NCI-H1105 treated with DMSO at 0.1 percent for 48 hours (cell line): Measurements from ENCODE around the gene CLHC1.
"Not testable (repeated sequence)": the region's sequence is repeated elsewhere in the genome, so short reads cannot be mapped to it uniquely, and the experiment has no call there.

ENCODE experiments used
- DNase-seq: peaks from one replicate; lab custom pipeline; 2025; lab: John Stamatoyannopoulos, UW

CLHC1 gene

DNA sequence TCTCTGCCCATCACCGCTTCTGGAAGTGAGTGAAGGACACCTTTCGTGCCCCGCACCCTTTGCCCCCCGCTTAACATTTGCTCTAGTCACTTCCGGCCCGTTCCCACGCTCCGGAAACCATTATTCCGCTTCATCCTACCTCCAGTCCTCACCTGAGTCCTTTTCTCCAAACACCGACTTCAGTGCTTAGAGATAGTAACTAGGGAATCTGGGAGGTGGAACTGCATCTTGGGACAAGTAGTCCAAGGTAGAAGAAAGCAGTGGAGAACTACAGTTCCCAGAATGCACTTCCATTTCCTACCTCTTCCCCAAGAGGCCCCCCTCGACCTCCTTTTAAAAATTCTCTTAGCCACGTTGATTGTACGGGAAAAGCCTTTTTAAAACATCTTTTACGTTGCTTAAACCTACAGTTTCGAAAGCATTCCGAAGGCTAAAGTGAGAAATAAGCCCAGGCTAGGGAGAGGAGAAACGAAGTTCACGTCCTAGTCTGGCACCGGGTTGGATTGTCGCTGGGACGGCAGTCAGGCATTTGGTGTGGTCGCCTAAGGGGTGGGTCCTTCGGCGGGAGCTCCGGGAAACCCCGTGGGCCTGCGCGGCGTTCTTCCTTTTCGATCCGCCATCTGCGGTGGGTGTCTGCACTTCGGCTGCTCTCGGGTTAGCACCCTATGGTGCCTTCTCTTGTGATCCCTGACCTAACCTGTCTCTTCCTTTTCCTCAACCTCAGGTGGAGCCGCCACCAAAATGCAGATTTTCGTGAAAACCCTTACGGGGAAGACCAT lies at the start of gene CLHC1, which contains the start of gene RPS27A:
Gene CLHC1 (minus strand): TSS at position 210 of the 779 bp plus-strand sequence. CDS start 9,882 bp downstream, outside the sequence.
Gene RPS27A (plus strand): TSS at position 605 of the 779 bp plus-strand sequence. CDS start 137 bp downstream, at position 742.
- peak; percentile 98 for DNase-seq

DNA sequence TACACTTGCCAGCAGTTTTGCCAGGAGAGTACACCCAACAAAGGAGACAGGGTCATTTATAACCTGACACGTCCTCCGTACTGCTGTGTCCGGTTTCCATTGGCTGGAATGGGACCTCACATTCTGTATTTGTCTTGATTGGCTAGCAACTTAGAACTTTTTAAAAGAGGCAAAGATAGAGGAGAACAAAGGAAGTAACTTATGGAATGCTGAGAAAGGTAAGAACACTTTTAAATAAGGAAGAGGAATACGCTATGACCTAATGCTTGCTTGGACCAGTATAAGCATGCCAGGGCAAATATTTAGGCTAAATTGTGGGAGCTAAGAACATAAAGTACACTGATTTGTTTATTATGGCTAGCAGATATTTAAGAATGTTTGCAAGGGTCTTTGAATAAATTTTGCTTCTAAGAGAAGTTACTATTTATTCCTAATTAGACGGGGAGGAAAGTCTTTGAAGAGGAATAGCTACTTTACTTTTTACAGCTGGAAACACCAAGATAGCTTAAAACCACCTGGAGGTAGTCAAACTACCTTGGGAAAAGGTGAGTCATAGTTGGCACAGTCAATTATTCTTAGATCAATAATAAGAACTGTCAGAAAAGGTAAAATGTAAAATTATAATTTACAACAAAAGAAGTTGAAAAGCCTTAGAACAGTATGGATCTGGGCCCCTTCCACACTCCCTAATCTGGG lies 48.9 kb upstream of the CLHC1 start:
- DNase-seq = not testable (repeated sequence)

DNA sequence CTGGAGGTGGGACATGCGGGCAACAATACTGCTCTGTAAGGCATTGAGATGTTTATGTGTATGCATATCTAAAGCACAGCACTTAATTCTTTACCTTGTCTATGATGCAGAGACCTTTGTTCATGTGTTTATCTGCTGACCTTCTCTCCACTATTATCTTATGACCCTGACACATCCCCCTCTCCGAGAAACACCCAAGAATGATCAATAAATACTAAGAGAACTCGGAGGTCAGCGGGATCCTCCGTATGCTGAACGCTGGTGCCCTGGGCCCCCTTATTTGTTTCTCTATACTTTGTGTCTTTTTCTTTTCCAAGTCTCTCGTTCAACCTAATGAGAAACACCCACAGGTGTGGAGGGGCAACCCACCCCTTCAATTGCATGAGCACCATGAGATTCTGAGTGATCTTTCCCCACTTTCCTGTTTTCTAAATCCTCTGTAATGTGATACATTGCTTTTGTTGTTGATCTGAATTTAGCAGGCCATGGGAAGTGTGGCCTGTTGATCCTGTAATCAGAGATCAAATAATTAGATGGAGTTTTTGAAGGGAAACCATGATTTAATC lies 47.8 kb upstream of the CLHC1 start:
- not testable (repeated sequence) for DNase-seq

DNA sequence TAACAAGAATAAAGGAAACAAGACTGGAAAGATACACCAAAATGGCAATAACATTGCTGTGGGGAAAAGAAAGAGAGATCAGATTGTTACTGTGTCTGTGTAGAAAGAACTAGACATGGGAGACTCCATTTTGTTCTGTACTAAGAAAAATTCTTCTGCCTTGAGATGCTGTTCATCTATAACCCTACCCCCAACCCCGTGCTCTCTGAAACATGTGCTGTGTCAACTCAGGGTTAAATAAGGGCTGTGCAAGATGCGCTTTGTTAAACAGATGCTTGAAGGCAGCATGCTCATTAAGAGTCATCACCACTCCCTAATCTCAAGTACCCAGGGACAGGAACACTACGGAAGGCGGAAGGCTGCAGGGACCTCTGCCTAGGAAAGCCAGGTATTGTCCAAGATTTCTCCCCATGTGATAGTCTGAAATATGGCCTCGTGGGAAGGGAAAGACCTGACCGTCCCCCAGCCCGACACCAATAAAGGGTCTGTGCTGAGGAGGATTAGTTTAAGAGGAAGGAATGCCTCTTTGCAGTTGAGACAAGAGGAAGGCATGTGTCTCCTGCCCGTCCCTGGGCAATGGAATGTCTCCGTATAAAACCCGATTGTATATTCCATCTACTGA lies 47.2 kb upstream of the CLHC1 start:
- DNase-seq = not testable (repeated sequence)

DNA sequence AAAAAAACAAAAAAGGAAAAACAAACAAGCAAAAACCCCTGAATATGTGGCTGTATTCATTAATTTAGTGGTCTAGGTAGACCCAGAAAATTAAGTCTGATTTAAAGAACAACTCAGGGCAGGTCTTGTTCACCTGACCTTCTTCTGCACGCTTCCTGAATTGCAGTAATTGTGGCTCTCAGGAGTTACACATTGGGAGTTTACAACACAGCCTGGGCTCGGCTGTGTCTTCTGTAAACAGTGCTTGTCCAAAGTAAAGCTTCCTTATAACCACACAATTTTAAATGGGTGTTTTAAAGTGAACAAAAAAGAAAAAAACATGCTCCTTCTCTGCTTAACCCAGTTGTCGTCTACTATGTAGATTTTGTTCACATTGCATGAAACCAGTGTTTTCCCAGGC lies 45.2 kb upstream of the CLHC1 start:
- DNase-seq = no peak

DNA sequence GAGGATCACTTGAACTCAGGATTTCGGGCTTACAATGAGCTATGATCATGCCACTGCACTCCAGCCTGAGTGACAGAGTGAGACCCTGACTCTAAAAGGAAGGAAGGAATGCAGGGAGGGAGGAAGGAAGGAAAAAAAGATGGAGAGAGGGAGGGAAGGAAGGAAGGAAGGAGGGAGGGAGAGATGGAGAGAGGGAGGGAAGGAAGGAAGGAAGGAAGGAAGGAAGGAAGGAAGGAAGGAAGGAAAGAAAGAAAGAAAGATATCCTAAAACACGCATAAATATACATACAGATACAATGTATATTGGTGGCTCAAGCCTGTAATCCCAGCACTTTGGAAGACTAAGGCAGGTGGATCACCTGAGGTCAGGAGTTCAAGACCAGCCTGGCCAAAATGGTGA lies 42.3 kb upstream of the CLHC1 start:
- not testable (repeated sequence) for DNase-seq

DNA sequence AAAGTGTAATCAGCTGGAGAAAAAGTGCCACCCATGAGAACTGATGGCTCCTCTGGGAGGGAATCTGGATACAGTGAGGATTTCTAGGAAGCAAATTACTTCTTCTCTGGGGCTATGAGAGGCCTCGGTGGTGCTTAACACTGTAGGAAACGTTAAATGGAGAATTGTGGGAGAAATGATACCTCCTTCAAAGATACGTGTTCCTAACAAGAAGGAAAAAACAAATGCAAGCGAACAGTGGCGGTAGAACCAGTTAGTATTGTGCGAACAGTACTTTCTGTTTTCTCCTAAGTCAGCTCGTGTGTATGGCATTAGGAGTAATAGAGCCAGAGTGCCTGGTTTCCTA lies 37.5 kb upstream of the CLHC1 start:
- DNase-seq = no peak

DNA sequence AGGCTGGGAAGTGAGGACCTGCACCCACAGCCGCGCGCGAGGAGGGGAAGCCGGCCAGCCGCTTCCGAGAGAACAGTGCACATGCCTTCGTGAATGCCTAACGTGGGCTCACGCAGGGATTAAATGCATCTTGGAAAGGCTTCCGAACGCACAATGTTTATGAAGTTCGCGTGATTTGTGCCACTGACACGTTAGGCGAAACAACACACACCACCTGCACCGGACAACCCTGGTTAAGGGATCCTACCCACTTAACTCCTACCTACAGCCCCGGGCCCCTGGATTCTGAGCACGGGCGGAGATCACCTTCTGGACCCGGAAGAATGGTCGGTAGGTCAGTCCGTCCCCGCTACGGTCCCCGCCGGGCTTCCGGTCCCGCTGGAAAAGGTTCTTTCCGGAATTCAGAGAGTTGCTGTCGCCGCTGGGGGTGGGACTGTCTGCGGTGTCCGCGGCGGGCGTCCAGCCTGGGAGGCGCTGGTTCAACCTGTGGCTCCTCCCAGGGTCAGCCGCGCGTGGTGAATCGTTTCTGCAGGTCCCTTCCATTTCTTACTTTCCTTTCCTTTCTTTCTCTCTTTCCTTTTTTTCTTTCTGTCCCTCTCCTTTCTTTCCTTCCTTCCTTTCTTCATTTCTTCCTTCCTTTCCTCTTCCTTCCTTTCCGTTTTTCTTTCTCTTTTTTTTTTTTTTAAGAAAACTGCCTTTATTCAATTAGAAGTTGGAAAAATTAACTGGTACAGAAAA lies 37.0 kb upstream of the CLHC1 start, which contains the start of gene MTIF2:
Gene MTIF2 (minus strand): TSS at position 325 of the 738 bp plus-strand sequence. CDS start 5,373 bp downstream, outside the sequence.
- DNase-seq = peak; percentile 89

DNA sequence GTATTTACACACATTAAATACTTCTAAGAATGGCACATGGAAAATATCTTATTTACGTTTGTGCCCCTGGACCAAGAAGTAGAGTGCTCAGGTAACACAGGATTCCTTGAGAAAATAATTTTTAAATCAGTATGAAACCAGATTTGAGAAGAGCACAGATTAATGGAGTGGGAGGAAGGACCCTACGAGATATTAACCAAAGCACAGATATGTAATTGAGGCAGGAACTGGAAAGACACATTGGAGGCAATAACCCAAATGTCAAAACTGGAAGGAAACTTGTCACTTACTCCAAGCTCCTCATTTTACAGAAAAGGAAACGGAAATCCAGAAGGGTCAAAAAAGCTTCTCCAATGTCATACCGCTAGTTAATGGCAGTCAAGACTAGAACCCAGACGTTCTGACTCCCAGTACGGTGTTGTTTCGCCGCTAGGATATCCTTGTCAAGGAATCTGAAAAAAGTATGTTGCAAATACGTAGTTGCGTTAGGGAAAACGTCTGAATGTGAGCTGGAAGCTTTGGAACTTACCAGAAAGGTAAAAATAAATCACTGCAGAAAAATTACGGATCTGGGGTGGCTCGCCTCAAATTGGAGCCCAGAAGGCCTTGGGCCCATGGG lies 36.3 kb upstream of the CLHC1 start:
- DNase-seq = no peak

DNA sequence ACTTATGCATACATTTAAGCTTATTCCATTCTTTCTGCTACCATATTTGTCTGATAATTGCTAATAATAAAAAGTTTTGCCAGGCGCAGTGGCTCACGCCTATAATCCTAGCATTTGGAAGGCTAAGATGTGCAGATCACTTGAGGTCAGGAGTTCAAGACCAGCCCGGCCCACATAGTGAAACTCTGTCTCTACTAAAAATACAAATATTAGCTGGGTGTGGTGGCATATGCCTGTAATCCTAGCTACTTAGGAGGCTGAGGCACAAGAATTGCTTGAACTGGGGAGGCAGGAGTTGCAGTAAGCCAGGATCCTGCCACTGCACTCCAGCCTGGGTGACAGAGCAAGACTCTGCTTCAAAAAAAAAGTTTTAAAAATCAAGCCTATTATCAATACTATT lies 27.5 kb upstream of the CLHC1 start:
- not testable (repeated sequence) for DNase-seq

DNA sequence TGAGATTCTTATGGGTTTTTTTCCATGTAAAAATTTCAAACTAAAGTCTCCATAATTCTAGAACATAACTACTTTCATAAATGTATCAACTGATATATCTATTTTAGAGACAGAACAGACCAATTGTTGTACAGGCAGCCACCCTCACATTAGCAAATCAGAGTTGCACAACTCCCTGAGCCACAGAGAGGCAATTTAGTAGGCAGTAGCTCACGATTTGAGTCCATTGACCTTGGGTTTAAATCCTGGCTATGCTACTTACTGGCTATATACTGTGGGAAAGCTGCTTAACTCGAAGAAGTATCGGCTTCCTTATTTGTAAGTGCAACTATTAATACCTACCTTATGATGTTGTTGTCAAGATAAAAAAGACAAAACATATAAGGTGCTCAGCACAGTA lies 20.7 kb upstream of the CLHC1 start:
- DNase-seq = no peak

DNA sequence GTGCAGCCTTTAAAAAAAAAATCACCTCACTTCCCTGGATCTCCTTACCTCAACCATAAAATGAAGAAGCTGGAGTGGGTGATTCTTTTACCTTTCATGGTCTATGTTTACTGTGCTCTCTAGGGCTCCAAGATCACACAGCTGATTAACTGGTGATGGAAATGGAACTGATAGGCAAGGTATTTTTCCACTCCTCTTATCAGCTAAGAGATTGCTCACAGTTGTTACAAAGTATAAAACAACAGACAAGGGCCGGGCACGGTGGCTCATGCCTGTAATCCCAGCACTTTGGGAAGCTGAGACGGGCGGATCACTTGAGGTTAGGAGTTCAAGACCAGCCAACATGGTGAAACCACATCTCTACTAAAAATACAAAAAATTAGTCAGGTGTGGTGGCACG lies 14.9 kb upstream of the CLHC1 start:
- no peak for DNase-seq

DNA sequence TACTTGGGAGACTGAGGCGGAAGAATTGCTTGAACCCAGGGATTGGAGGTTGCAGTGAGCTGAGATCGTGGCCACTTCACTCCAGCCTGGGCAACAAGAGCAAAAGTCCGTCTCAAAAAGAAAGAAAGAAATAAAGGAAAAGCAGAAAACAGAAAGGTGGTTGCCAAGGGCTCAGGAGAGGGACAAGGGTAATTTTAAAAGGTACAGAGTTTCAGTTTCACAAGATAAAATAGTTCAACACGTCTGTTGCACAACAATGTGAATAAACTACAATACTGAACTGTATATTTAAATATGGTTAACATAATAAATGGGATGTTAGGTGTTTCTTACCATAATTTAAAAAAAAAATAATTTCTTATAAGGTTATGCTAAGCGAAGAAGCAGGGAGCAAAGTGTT lies 13.3 kb upstream of the CLHC1 start:
- no peak for DNase-seq

DNA sequence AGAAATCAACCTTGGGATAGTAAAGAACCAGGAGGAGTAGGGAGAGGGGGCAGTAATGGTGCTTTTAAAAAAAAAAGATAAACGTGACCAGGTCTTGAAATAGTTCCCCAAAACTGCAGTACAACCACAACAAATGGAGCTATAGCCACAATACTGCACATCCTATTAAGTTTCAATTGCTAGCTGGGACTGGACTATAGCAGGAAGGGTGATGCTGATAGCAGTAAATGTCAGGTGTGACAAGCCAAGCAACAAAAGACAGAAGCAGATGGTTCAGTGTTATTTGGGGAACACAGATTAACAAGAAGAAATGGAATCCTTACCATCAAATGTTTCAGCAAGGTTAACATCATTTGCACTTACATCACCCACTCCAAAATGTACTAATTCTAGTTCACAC lies 10.5 kb upstream of the CLHC1 start:
- no peak for DNase-seq

DNA sequence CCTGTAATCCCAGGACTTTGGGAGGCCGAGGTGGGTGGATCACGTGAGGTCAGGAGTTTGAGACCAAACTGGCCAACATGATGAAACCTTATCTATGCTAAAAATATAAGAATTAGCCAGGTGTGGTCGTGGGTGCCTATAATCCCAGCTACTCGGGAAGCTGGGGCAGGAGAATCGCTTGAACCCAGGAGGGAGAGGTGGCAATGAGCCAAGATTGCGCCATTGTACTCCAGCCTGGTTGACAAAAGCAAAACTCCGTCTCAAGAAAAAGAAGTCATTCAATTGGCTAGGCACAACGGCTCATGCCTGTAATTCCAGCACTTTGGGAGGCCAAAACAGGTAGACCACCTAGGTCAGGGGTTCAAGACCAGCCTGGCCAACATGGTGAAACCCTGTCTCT lies 9.5 kb upstream of the CLHC1 start:
- DNase-seq = not testable (repeated sequence)

DNA sequence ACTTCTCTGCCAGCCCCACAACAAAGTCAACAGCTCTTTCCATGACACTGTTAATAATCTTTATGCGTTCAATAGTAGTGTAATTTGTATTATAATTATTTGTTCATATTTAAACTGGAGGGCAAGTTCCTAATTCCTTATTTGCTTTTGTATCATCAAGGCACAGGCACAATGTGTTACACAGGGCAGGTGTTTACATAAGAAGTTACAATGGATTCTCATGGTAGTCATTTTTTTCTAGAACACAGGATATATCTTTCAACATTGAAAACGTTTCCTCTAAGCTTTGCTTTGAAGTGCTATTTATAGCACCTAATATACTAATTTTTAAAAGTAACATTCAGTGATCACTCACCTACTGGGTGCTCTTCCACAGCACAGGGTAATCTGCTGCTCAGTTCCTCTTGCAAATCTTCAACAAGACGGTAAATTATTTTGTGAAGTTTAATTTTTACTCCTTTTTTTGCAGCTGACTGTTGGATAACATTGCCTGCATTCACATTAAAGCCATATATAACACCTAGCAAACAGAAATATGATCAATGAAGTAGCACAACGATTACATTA lies 7.6 kb upstream of the CLHC1 start:
- DNase-seq = no peak

DNA sequence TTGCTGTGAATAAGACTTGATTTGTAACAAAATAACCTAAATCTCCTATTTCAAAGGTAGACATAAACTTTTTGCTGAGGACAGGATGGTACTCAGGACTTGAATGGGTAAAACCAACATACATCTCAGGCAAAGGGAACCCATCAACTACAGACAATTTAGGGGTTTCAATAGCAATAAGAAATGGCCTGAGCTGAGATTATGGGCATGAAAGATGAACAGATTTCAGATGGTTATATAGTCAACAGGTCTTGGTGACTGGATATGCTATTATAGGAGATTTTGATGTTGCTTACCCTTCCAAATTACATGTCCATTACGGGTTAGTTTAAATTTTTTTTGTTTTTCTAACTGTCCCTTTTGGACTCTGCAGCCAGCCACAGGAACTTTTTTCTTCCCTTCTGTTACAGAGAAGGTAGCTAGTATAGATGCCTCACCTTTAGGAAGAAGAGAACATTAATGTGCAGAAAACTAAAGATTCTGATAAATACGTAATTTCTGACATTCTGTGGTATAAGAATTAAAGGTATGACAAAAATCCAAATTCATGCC lies 5.0 kb upstream of the CLHC1 start:
- no peak for DNase-seq

DNA sequence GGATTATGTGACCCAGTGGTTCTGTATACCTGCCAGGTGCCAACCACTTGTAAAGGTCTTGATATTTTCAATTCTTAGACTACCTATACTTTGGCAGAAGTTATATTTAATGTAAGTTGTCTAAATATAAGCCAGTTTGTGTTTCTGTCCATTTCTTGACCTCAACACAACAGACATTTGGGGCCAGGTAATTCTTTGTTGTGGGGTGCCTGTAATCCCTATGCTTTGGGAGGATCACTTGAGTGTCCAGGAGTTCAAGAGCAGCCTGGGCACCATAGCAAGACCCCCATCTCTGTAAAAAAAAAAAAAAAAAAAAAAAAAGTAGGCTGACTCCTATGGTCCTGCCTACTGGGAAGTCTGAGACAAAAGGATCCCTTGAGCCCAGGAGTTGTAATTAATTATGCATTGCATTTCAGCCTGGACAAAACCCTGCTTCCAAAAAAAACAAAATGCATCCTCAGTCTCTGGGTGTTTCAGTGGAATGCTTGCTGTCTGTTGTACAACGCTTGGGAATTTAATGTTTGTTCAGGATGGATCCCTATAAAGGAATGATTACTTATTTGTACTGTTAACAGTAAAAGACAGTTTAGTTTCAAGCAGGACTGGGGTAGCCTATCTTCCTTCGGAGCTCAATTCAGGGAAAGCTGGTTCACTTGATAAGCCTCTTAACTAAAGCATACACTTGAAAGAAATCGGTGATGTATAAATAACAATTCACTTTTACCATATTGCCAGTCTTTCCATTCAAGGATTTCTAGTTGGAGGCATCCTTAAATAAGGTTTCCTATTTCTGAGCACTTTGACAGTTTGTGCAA lies 3.8 kb upstream of the CLHC1 start:
- DNase-seq = no peak

DNA sequence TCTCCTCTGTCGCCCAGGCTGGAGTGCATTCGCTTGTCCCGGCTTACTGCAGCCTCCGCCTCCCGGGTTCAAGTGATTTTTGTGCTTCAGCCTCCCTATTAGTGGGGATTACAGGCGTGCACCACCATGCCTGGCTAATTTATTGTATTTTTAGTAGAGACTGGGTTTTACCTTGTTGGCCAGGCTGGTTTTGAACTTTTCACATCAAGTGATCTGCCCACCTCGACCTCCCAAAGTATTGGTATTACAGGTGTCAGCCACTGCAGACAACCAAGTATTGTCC lies 1.5 kb upstream of the CLHC1 start:
- no peak for DNase-seq
